Panc1 (cell line): ENCODE results near the gene NTRK3.
"Not testable (repeated sequence)": the region's sequence is repeated elsewhere in the genome, so short reads cannot be mapped to it uniquely, and the experiment has no call there.

ENCODE experiments used
- CTCF ChIP-seq: fragments of 450-650 bp; IDR thresholded peaks from 2 replicates; pipeline ENCODE4 v1.5.1; 2017; ENCODE audit warnings: mild to moderate bottlenecking
- POLR2AphosphoS5 ChIP-seq: IDR thresholded peaks from 2 replicates; pipeline ENCODE4 v1.6.1; 2012; ENCODE audit warnings: mild to moderate bottlenecking, low read depth, low read length, moderate library complexity
- REST ChIP-seq, 2 experiments: IDR thresholded peaks; 2 replicates each; pipeline ENCODE4 v1.6.1; 2011 to 2012; ENCODE audit warnings: low read depth in 2 of 2, control low read depth in 1 of 2, low read length in 1 of 2, mild to moderate bottlenecking in 1 of 2, moderate library complexity in 1 of 2; ENCODE audit not compliant: insufficient read depth in 1 of 2

GRCh38 chr15:87835830-87836229 is 420.7 kb downstream of the NTRK3 start:
- not testable (repeated sequence) for TF ChIP-seq CTCF; REST (IDR thresholded peaks at IDR 0.05; ENCODE audit: insufficient read depth in 1 of 2, low read depth in 2 of 2, low read length in 1 of 2); POLR2AphosphoS5
